CD14-positive monocyte (primary cell): ENCODE data around the gene HPSE2. TPM values are rescaled to one million over a fixed set of nuclear protein-coding genes. Genes with fewer than 3 reads are reported as not detected.

Experiments used
- DNase-seq, 3 donors: peaks; one replicate each; pipeline ENCODE4 v3.0.0-alpha.2; 2011 to 2022
- H2AFZ ChIP-seq: 2 replicates; pipeline ENCODE4 v1.6.0; 2012; ENCODE audit warnings: mild to moderate bottlenecking, low read depth, low read length, inconsistent platforms; ENCODE audit not compliant: insufficient read depth, poor library complexity, severe bottlenecking
- H3K27ac ChIP-seq, 2 donors: 1 replicate in 1 of 2; 2 replicates in 1 of 2; pipeline ENCODE4 v1.5.1; 2012 to 2013; ENCODE audit warnings: low read length in 2 of 2, control low read depth in 1 of 2, inconsistent platforms in 1 of 2, low read depth in 1 of 2, mild to moderate bottlenecking in 1 of 2
- H3K27me3 ChIP-seq, 2 donors: one replicate each; pipeline versions ENCODE4 v1.6.0 to v1.6.1; 2011 to 2013; ENCODE audit warnings: low read length in 2 of 2; ENCODE audit not compliant: control insufficient read depth in 2 of 2, insufficient read depth in 2 of 2
- H3K36me3 ChIP-seq, 2 donors: replicated peaks in 1 of 2; 1 replicate in 1 of 2; 2 replicates in 1 of 2; pipeline versions ENCODE4 v1.5.1 to v1.6.1; 2012 to 2013; ENCODE audit warnings: low read length in 2 of 2, control low read depth in 1 of 2, inconsistent platforms in 1 of 2, mild to moderate bottlenecking in 1 of 2; ENCODE audit not compliant: insufficient read depth in 2 of 2, control insufficient read depth in 1 of 2
- H3K4me1 ChIP-seq, 2 donors: 1 replicate in 1 of 2; 2 replicates in 1 of 2; pipeline versions ENCODE4 v1.5.1 to v1.6.1; 2012 to 2013; ENCODE audit warnings: low read length in 2 of 2, control low read depth in 1 of 2, inconsistent platforms in 1 of 2, mild to moderate bottlenecking in 1 of 2, moderate library complexity in 1 of 2; ENCODE audit not compliant: insufficient read depth in 2 of 2, control insufficient read depth in 1 of 2
- H3K4me2 ChIP-seq: replicated peaks from 2 replicates; pipeline ENCODE3; 2012; ENCODE audit warnings: low read length, moderate library complexity, mild to moderate bottlenecking; ENCODE audit not compliant: poor library complexity, severe bottlenecking; ENCODE audit errors: extremely low read depth
- H3K4me3 ChIP-seq, 3 experiments: fragments of 200-600 bp in 1 of 3; sonication (generic) in 1 of 3; replicated peaks in 1 of 3; 1 replicate in 2 of 3; 2 replicates in 1 of 3; pipeline ENCODE4 v1.5.1; 2011 to 2013; ENCODE audit warnings: low read length in 3 of 3, mild to moderate bottlenecking in 3 of 3, control low read depth in 2 of 3, low read depth in 2 of 3, inconsistent platforms in 1 of 3, moderate library complexity in 1 of 3
- H3K79me2 ChIP-seq: 2 replicates; pipeline ENCODE4 v1.6.0; 2012; ENCODE audit warnings: mild to moderate bottlenecking, control low read depth, inconsistent platforms, low read length, moderate library complexity; ENCODE audit not compliant: insufficient read depth
- H3K9ac ChIP-seq: 2 replicates; pipeline ENCODE4 v1.6.0; 2017; ENCODE audit warnings: low read length, mild to moderate bottlenecking; ENCODE audit not compliant: insufficient read depth, poor library complexity, severe bottlenecking
- H3K9me3 ChIP-seq, 2 donors: replicated peaks in 1 of 2; 1 replicate in 1 of 2; 2 replicates in 1 of 2; pipeline versions ENCODE4 v1.5.1 to v1.6.1; 2012 to 2013; ENCODE audit warnings: low read length in 2 of 2, control low read depth in 1 of 2; ENCODE audit not compliant: control insufficient read depth in 1 of 2, insufficient read depth in 1 of 2
- H4K20me1 ChIP-seq: 2 replicates; pipeline ENCODE4 v1.6.0; 2012; ENCODE audit warnings: mild to moderate bottlenecking, low read length, control low read depth, moderate library complexity; ENCODE audit not compliant: insufficient read depth
- H3K27ac Mint-ChIP-seq, 7 donors: one replicate each; pipeline ENCODE4 v1.8.0; 2020; ENCODE audit warnings: mild to moderate bottlenecking in 7 of 7, mixed read lengths in 7 of 7, moderate library complexity in 6 of 7, inconsistent platforms in 2 of 7
- H3K27me3 Mint-ChIP-seq, 3 donors: one replicate each; pipeline ENCODE4 v1.8.0; 2021 to 2022; ENCODE audit warnings: low read depth in 3 of 3, mild to moderate bottlenecking in 3 of 3, mixed read lengths in 3 of 3, moderate library complexity in 3 of 3, inconsistent platforms in 1 of 3
- H3K36me3 Mint-ChIP-seq, 2 donors: one replicate each; pipeline ENCODE4 v1.8.0; 2020; ENCODE audit warnings: mixed read lengths in 2 of 2, inconsistent platforms in 1 of 2, mild to moderate bottlenecking in 1 of 2
- H3K4me1 Mint-ChIP-seq: one replicate; pipeline ENCODE4 v1.8.0; 2020; ENCODE audit warnings: mild to moderate bottlenecking, mixed read lengths
- H3K4me3 Mint-ChIP-seq, 2 donors: one replicate each; pipeline ENCODE4 v1.8.0; 2020; ENCODE audit warnings: mild to moderate bottlenecking in 2 of 2, mixed read lengths in 2 of 2, moderate library complexity in 1 of 2
- H3K9me3 Mint-ChIP-seq, 7 donors: one replicate each; pipeline ENCODE4 v1.8.0; 2020 to 2022; ENCODE audit warnings: mixed read lengths in 7 of 7, mild to moderate bottlenecking in 6 of 7, moderate library complexity in 6 of 7, inconsistent platforms in 2 of 7
- WGBS: methylation state at CpG from one replicate; pipeline ENCODE4 v1.1.5; 2013; ENCODE audit warnings: missing lambda C conversion rate; ENCODE audit not compliant: insufficient coverage; 5-methylcytosine and 5-hydroxymethylcytosine counted together
- intact Hi-C, 2 donors: fragments of 100-400 bp; cut with micrococcal nuclease; formaldehyde crosslinking; loops; one replicate each; pipeline versions ENCODE4 v1.15.0 to v1.15.1; 2023
- polyA plus RNA-seq, 3 donors: library from polyadenylated mRNA; depleted of rRNA in 1 of 3; unstranded in 2 of 3; stranded (reverse) in 1 of 3; fragments of 300-500 nt in 2 of 3; fragments of >200 nt in 1 of 3; fragmentation: Illumina TruSeq in 2 of 3; gene quantifications; 1 replicate in 2 of 3; 2 replicates in 1 of 3; pipeline ENCODE4 v1.2.3, GENCODE V29; 2012 to 2021
- TF ChIP-seq, protein P1 (sequence below): fragments of 200-600 bp; IDR thresholded peaks from one replicate; pipeline ENCODE4 v1.8.0; 2022; ENCODE audit warnings: antibody characterized with exemption, mild to moderate bottlenecking

The HPSE2 gene
- polyA plus RNA-seq, 3 donors: not detected

- Histone ChIP-seq H2AFZ (no peak overlapping the region), H3K9me3 (no peaks in the 10 kb centered on the region), H3K9ac (no peak overlapping the region), H3K4me2 (no peak overlapping the region), H4K20me1 (no peaks in the 10 kb centered on the region), H3K27ac (no peak overlapping the region), H3K4me1 (no peaks in the 10 kb centered on the region), H3K36me3 (no peaks in the 10 kb centered on the region), H3K79me2 (no peaks in the 10 kb centered on the region), H3K4me3 (no peak overlapping the region), H3K27me3 (no peaks in the 10 kb centered on the region)
- DNase-seq: no peak
- TF ChIP-seq, protein P1, sequence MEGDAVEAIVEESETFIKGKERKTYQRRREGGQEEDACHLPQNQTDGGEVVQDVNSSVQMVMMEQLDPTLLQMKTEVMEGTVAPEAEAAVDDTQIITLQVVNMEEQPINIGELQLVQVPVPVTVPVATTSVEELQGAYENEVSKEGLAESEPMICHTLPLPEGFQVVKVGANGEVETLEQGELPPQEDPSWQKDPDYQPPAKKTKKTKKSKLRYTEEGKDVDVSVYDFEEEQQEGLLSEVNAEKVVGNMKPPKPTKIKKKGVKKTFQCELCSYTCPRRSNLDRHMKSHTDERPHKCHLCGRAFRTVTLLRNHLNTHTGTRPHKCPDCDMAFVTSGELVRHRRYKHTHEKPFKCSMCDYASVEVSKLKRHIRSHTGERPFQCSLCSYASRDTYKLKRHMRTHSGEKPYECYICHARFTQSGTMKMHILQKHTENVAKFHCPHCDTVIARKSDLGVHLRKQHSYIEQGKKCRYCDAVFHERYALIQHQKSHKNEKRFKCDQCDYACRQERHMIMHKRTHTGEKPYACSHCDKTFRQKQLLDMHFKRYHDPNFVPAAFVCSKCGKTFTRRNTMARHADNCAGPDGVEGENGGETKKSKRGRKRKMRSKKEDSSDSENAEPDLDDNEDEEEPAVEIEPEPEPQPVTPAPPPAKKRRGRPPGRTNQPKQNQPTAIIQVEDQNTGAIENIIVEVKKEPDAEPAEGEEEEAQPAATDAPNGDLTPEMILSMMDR: no peak
- Mint-ChIP-seq H3K27ac (no peak overlapping the region), H3K4me3 (no peak overlapping the region), H3K27me3 (no peaks in the 10 kb centered on the region), H3K36me3 (no peaks in the 10 kb centered on the region), H3K9me3 (peaks cover 0 to 3% (median 2%) of the 10 kb centered on the region in 7 donors), H3K4me1 (no peaks in the 10 kb centered on the region)
- intact Hi-C loops: no loop called here
- WGBS: no CpG with 5 or more reads among the region's 1 CpG
These were observed 155.2 kb downstream of the HPSE2 start for GRCh38 chr10:99080275-99080945.

- no peaks in the 10 kb centered on the region for H3K36me3 ChIP-seq
- no peaks in the 10 kb centered on the region for H3K27me3 ChIP-seq
- H4K20me1 ChIP-seq: no peaks in the 10 kb centered on the region
- no peak overlapping the region for H2AFZ ChIP-seq
- H3K9ac ChIP-seq: no peak overlapping the region
- H3K4me1 ChIP-seq: no peaks in the 10 kb centered on the region
- H3K9me3 Mint-ChIP-seq: peaks cover 0 to 10% (median 0%) of the 10 kb centered on the region in 7 donors
- DNase-seq: no peak
- H3K27me3 Mint-ChIP-seq: peaks cover 2% of the 10 kb centered on the region in 3 donors
- intact Hi-C loops: no loop called here
- H3K4me3 Mint-ChIP-seq: no peak overlapping the region
- H3K4me1 Mint-ChIP-seq: no peaks in the 10 kb centered on the region
- H3K4me2 ChIP-seq: no peak overlapping the region
- H3K79me2 ChIP-seq: no peaks in the 10 kb centered on the region
- H3K4me3 ChIP-seq: no peak overlapping the region
- H3K27ac Mint-ChIP-seq: no peak overlapping the region
- TF ChIP-seq, protein P1: no peak
- no peaks in the 10 kb centered on the region for H3K36me3 Mint-ChIP-seq
- peaks cover 0 to 5% of the 10 kb centered on the region in 2 donors for H3K9me3 ChIP-seq
- H3K27ac ChIP-seq: no peak overlapping the region
These were observed 173.1 kb downstream of the HPSE2 start for GRCh38 chr10:99062591-99062990.
